Naive thymus-derived CD4-positive, alpha-beta T cell (primary cell): ENCODE data around the gene PAOX. TPM values are rescaled to one million over a fixed set of nuclear protein-coding genes. Genes with fewer than 3 reads are reported as not detected.

Experiments used
- ATAC-seq: fragments of 150-1000 bp; cut with Tn5 transposase; 2 replicates; pipeline ENCODE4 v1.10.0; 2021; ENCODE audit warnings: mild to moderate bottlenecking, moderate library complexity
- CTCF ChIA-PET: fragments of 350-600 bp; sonication (Branson Sonifier 250); formaldehyde crosslinking; loops from one replicate; lab custom pipeline; 2021; ENCODE audit warnings: antibody characterized with exemption; lab: Charles Lee
- POLR2A ChIA-PET: fragments of 350-600 bp; sonication (Branson Sonifier 250); formaldehyde crosslinking; loops from one replicate; lab custom pipeline; 2021; ENCODE audit warnings: antibody characterized with exemption, inconsistent platforms; lab: Charles Lee
- DNase-seq, 9 donors: peaks; one replicate each; pipeline versions ENCODE4 v3.0.0 to v3.0.0-alpha.2; 2020 to 2022; ENCODE audit warnings: mixed read lengths in 1 of 9
- H3K27ac ChIP-seq: one replicate; pipeline ENCODE4 v1.7.0; 2013; ENCODE audit warnings: mild to moderate bottlenecking, low read depth, low read length, moderate library complexity
- H3K27me3 ChIP-seq, 2 donors: one replicate each; pipeline ENCODE4 v1.7.0; 2013; ENCODE audit warnings: low read length in 2 of 2, mild to moderate bottlenecking in 2 of 2, moderate library complexity in 2 of 2; ENCODE audit not compliant: control insufficient read depth in 2 of 2, insufficient read depth in 2 of 2
- H3K36me3 ChIP-seq, 3 experiments: 1 replicate in 2 of 3; 2 replicates in 1 of 3; pipeline ENCODE4 v1.7.0; 2013; ENCODE audit warnings: low read length in 3 of 3, mild to moderate bottlenecking in 3 of 3, moderate library complexity in 1 of 3; ENCODE audit not compliant: insufficient read depth in 3 of 3, control insufficient read depth in 2 of 3
- H3K4me1 ChIP-seq, 2 donors: one replicate each; pipeline ENCODE4 v1.7.0; 2013; ENCODE audit warnings: low read length in 2 of 2, mild to moderate bottlenecking in 2 of 2, moderate library complexity in 1 of 2; ENCODE audit not compliant: control insufficient read depth in 2 of 2, insufficient read depth in 2 of 2
- H3K4me3 ChIP-seq: 2 replicates; pipeline ENCODE4 v1.7.0; 2013; ENCODE audit warnings: mild to moderate bottlenecking, low read length
- H3K9me3 ChIP-seq, 3 experiments: 1 replicate in 2 of 3; 2 replicates in 1 of 3; pipeline ENCODE4 v1.7.0; 2013; ENCODE audit warnings: low read length in 3 of 3; ENCODE audit not compliant: control insufficient read depth in 2 of 3
- H3K27ac Mint-ChIP-seq, 9 donors: one replicate each; pipeline ENCODE4 v1.8.0; 2020 to 2022; ENCODE audit warnings: mixed read lengths in 9 of 9, mild to moderate bottlenecking in 8 of 9, moderate library complexity in 5 of 9, inconsistent platforms in 2 of 9
- H3K27me3 Mint-ChIP-seq, 5 donors: one replicate each; pipeline ENCODE4 v1.8.0; 2021 to 2022; ENCODE audit warnings: mixed read lengths in 5 of 5, mild to moderate bottlenecking in 1 of 5
- H3K36me3 Mint-ChIP-seq, 5 donors: one replicate each; pipeline ENCODE4 v1.8.0; 2020 to 2022; ENCODE audit warnings: mixed read lengths in 5 of 5, mild to moderate bottlenecking in 3 of 5, inconsistent platforms in 1 of 5
- H3K4me1 Mint-ChIP-seq, 7 donors: one replicate each; pipeline ENCODE4 v1.8.0; 2020 to 2022; ENCODE audit warnings: mixed read lengths in 7 of 7, mild to moderate bottlenecking in 3 of 7, inconsistent platforms in 1 of 7
- H3K4me3 Mint-ChIP-seq, 10 donors: one replicate each; pipeline ENCODE4 v1.8.0; 2020 to 2022; ENCODE audit warnings: mild to moderate bottlenecking in 10 of 10, mixed read lengths in 10 of 10, moderate library complexity in 6 of 10, inconsistent platforms in 2 of 10
- H3K9me3 Mint-ChIP-seq, 11 donors: one replicate each; pipeline ENCODE4 v1.8.0; 2020 to 2022; ENCODE audit warnings: mixed read lengths in 11 of 11, mild to moderate bottlenecking in 4 of 11, inconsistent platforms in 1 of 11, moderate library complexity in 1 of 11
- intact Hi-C, 2 donors: fragments of 100-400 bp; cut with micrococcal nuclease; formaldehyde crosslinking; loops; one replicate each; pipeline ENCODE4 v1.15.1; 2023
- polyA plus RNA-seq, 2 donors: library from polyadenylated mRNA; unstranded; fragments of 300-500 nt; fragmentation: Illumina TruSeq; gene quantifications; one replicate each; pipeline ENCODE4 v1.2.3, GENCODE V29; 2021
- total RNA-seq, 6 experiments: library from RNA in 5 of 6; stranded (reverse) in 5 of 6; gene quantifications; 1 replicate in 5 of 6; 2 replicates in 1 of 6; pipeline ENCODE4 v1.2.3 and lab custom pipeline; 2021 to 2026

Gene PAOX
- total and polyA plus RNA-seq, 7 experiments from 2014 or later = 1.6 to 9.8 (median 7.7) TPM

DNA sequence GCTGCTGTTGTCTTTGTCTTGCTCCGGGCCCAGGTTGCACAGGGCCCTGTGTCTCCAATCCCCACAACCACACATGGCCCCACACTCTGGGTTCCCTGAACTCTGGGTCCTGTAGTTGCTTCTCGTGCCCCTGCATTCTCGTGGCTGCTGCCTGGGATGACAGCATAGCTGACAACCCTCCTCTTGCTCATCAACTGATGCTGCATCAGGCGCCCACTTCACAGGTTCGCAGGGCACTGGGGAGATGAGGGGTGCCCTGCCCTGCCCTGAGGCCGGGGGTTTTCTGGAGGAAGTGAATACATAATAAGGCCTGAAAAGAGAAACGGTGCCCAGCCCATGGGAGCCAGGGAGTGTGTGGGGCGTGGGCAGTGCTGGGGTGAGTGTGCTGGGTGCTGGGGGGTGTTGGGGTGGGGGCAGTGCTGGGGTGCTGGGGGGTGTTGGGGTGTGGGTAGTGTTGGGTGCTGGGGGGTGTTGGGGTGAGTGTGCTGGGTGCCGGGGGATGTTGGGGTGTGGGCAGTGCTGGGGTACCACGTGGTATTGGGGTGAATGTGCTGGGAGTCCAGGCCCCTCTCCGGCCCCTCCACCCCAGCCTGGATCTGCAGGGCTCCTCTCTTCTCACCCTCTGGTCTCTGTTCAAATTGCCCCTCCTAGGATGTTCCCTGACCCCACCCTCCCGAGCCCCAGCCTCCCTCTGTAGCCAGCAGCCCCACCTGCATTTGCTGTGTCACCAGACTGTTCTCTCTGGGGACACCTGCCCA is 12.9 kb downstream of the PAOX start:
- H3K4me1 ChIP-seq = peaks cover 41 to 43% of the 10 kb centered on the region in 2 donors
- DNase-seq (no peak), ATAC-seq (no peak)
- Mint-ChIP-seq H3K4me1 (peaks cover 16 to 53% (median 43%) of the 10 kb centered on the region in 7 donors), H3K27me3 (peaks cover 0 to 2% (median 0%) of the 10 kb centered on the region in 5 donors), H3K9me3 (no peaks in the 10 kb centered on the region), H3K4me3 (peak overlapping the region in 2 of 10 donors; percentile 30 to 93), H3K36me3 (peaks cover 0 to 6% (median 0%) of the 10 kb centered on the region in 5 donors), H3K27ac (peak overlapping the region in 7 of 9 donors; percentile 30 to 95 (median 72))
- ChIA-PET CTCF (no interaction called here), POLR2A (interaction anchor here (0.6 to 4.8 kb wide), 5 partner anchors 13 to 57 kb away, joined by 3 to 47 read pairs (median 4); partner anchors contain the start of genes ECHS1 and PAOX)
- peaks cover 0 to 15% (median 0%) of the 10 kb centered on the region in 3 experiments for H3K36me3 ChIP-seq
- intact Hi-C loops = loop anchor here (5.0 kb wide), 5 partner anchors 35 to 1060 kb away; partner anchors contain the start of genes FUOM (in 1 of the 2), INPP5A (in 1 of the 2) and LRRC27 (in 1 of the 2)
- H3K27me3 ChIP-seq = no peaks in the 10 kb centered on the region
- H3K9me3 ChIP-seq = no peaks in the 10 kb centered on the region
- H3K27ac ChIP-seq = no peak overlapping the region
- no peak overlapping the region for H3K4me3 ChIP-seq

DNA sequence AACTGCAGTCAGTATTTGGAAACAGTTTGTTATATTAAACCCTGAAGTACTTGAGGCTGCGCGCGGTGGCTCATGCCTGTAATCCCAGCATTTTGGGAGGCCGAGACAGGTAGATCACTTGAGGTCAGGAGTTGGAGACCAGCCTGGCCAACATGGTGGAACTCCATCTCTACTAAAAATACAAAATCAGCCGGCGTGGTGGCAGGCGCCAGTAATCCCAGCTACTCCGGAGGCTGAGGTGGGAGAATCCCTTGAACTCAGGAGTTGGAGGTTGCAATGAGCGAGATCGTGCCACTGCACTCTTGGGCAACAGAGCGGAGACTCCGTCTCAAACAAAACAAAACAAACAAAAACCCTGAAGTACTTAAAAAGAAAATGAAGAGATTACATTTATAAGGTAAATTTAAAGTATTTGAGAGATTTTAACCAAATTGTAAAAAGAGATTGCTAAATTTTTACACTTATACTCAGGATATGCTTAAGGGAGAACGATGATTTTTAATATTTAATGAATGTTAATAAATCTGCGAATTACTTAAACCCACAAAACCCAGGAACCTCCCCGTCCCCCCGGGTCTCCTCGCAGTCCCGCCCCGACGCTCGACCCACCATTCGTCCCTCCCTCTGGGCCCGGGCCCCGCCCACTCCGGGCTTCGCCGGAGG is 14.5 kb downstream of the PAOX start:
- CTCF ChIA-PET = no interaction called here
- Mint-ChIP-seq H3K27ac (peak overlapping the region; percentile 10 to 96 (median 60)), H3K9me3 (no peaks in the 10 kb centered on the region), H3K4me1 (peaks cover 25 to 54% (median 45%) of the 10 kb centered on the region in 7 donors), H3K4me3 (peak overlapping the region; percentile 83 to 98 (median 92)), H3K27me3 (peaks cover 0 to 2% (median 0%) of the 10 kb centered on the region in 5 donors), H3K36me3 (peaks cover 0 to 13% (median 4%) of the 10 kb centered on the region in 5 donors)
- POLR2A ChIA-PET = interaction anchor here (0.6 to 1.3 kb wide), 2 partner anchors 15 to 116 kb away, joined by 3 to 4 read pairs; partner anchors contain the start of gene PAOX
- Histone ChIP-seq H3K4me1 (peaks cover 36 to 37% of the 10 kb centered on the region in 2 donors), H3K4me3 (peak overlapping the region; percentile 72), H3K36me3 (peaks cover 0 to 26% (median 0%) of the 10 kb centered on the region in 3 experiments), H3K27ac (peak overlapping the region; percentile 81), H3K27me3 (no peaks in the 10 kb centered on the region), H3K9me3 (no peaks in the 10 kb centered on the region)
- ATAC-seq = no peak
- intact Hi-C loops = loop anchor here (1.0 to 5.0 kb wide), 14 partner anchors 14 to 1061 kb away; partner anchors contain the start of genes ECHS1 (in 2 of the 2), FUOM (in 2 of the 2), CALY (in 1 of the 2) and INPP5A (in 1 of the 2)
- peak in 1 of 9 donors; percentile 5 for DNase-seq

DNA sequence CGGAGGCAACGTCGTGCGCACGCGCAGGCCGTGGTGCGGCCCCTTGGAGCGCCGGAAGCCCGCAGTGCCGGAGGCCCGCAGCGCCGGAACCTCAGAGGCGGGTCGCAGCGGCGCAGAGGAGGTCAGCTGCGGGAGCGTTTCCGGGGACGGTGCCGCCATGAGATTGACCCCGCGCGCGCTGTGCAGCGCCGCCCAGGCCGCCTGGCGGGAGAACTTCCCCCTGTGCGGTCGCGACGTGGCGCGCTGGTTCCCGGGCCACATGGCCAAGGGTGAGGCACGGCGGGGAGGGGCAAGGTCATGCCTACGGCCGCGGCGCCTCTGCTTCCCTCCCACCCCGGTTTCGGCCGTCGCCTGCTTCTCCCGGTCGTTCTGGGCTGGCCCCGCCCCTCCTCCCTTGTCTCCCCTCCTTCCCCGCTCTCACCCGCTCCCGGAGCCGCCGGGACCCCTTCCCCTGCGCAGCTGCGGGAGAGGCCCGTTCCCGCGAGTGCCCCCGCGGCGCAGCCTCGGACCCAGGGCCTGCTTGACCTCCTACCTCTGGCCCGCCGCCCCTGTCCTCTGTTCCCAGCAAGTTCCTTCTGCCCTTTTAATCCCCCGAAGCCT is 15.1 kb downstream of the PAOX start, which contains the start of gene MTG1:
TSS of gene MTG1 (plus strand) at position 94 of the 600 bp plus-strand sequence. CDS start at position 158, 64 bp downstream.
- H3K4me1 ChIP-seq = peaks cover 32 to 33% of the 10 kb centered on the region in 2 donors
- no peaks in the 10 kb centered on the region for H3K9me3 ChIP-seq

DNA sequence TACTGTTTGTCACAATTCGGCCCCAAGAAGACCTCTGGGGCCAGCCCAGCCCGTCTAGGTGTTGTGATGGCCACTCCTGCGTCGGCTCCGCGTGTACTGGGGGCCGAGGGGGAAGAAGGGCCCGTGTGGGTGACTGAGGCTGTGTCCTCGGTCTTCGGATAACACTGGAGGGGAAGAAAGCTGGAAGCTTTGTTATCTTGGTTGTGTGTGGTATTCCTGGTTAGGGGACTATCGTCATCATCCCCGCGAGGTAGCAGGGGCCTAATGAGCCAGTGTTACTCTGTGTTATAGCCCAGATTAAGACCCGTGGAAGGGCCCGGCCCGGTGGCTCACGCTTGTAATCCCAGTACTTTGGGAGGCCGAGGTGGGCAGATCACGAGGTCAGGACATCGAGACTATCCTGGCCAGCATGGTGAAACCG is 15.7 kb downstream of the PAOX start:
- DNase-seq = no peak
- H3K4me3 Mint-ChIP-seq = peak overlapping the region; percentile 89 to 98 (median 92)
- intact Hi-C loops = loop anchor here (1.0 to 5.0 kb wide), 14 partner anchors 16 to 1063 kb away; partner anchors contain the start of genes ECHS1 (in 2 of the 2), FUOM (in 2 of the 2), CALY (in 1 of the 2) and INPP5A (in 1 of the 2)
- Histone ChIP-seq H3K4me3 (peak overlapping the region; percentile 72), H3K36me3 (peaks cover 0 to 38% (median 0%) of the 10 kb centered on the region in 3 experiments), H3K27ac (peak overlapping the region; percentile 81), H3K27me3 (no peaks in the 10 kb centered on the region), H3K9me3 (no peaks in the 10 kb centered on the region), H3K4me1 (peaks cover 26 to 28% of the 10 kb centered on the region in 2 donors)
- peaks cover 0 to 14% (median 4%) of the 10 kb centered on the region in 5 donors for H3K36me3 Mint-ChIP-seq
- peak overlapping the region; percentile 71 to 96 (median 89) for H3K27ac Mint-ChIP-seq
- peaks cover 16 to 46% (median 34%) of the 10 kb centered on the region in 7 donors for H3K4me1 Mint-ChIP-seq
- H3K27me3 Mint-ChIP-seq = peaks cover 0 to 2% (median 0%) of the 10 kb centered on the region in 5 donors
- POLR2A ChIA-PET = interaction anchor here (0.5 to 1.4 kb wide), 2 partner anchors 9 to 17 kb away, joined by 3 read pairs; no protein-coding TSS in a partner anchor
- ATAC-seq = no peak
- CTCF ChIA-PET = no interaction called here
- H3K9me3 Mint-ChIP-seq = no peaks in the 10 kb centered on the region

More for the DNA sequence above, 15.1 kb downstream of the PAOX start, which contains the start of gene MTG1:
- ATAC-seq (peak; percentile 94), DNase-seq (peak; percentile 84 to 99 (median 91))
- Mint-ChIP-seq H3K36me3 (peaks cover 0 to 14% (median 4%) of the 10 kb centered on the region in 5 donors), H3K27ac (peak within 1 kb of the TSS; percentile 71 to 96 (median 89)), H3K27me3 (peaks cover 0 to 2% (median 0%) of the 10 kb centered on the region in 5 donors), H3K4me3 (peak within 1 kb of the TSS; percentile 89 to 98 (median 92)), H3K9me3 (no peaks in the 10 kb centered on the region), H3K4me1 (peaks cover 19 to 49% (median 39%) of the 10 kb centered on the region in 7 donors)
- intact Hi-C loops = loop anchor here (1.0 to 5.0 kb wide), 14 partner anchors 15 to 1062 kb away; partner anchors contain the start of genes ECHS1 (in 2 of the 2), FUOM (in 2 of the 2), CALY (in 1 of the 2) and INPP5A (in 1 of the 2)
- peak within 1 kb of the TSS; percentile 72 for H3K4me3 ChIP-seq
- CTCF ChIA-PET = no interaction called here
- peak within 1 kb of the TSS; percentile 81 for H3K27ac ChIP-seq
- no peaks in the 10 kb centered on the region for H3K27me3 ChIP-seq
- H3K36me3 ChIP-seq = peaks cover 0 to 32% (median 0%) of the 10 kb centered on the region in 3 experiments
- POLR2A ChIA-PET = interaction anchor here (0.5 to 1.4 kb wide), 3 partner anchors 10 to 115 kb away, joined by 3 read pairs; no protein-coding TSS in a partner anchor

DNA sequence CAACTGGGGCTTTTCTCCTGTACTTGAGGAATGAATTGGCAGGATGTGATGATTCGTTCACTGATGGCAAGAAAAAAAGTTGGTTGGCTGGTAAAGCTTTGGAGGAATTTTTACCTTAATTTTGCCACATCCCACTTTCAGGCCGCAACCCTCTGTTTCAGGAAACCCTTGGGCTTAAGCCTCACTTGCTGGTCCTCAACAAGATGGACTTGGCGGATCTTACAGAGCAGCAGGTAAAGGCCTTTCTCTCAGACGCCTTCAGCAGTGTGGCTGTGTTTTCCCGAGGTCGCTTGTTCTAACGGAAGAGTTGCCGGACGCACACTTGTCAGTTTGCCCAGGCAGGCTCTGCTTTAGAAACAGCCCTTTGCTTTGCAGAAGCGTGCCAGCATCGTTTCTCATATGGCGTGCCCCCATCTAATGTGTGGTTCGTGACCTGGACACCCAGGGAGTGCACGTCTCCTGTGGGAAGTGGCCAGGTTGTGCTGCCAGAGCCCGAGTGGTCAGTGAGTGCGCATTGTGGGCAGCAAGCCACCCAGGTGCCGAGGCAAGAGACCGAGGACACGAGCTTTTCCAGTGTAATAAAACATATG is 17.1 kb downstream of the PAOX start:
- CTCF ChIA-PET = no interaction called here

More for the DNA sequence above, 17.1 kb downstream of the PAOX start:
- intact Hi-C loops = no loop called here
- Mint-ChIP-seq H3K27ac (peak overlapping the region in 3 of 9 donors; percentile 71 to 80 (median 79)), H3K9me3 (no peaks in the 10 kb centered on the region), H3K4me1 (peaks cover 16 to 46% (median 29%) of the 10 kb centered on the region in 7 donors), H3K36me3 (peaks cover 0 to 24% (median 4%) of the 10 kb centered on the region in 5 donors), H3K27me3 (peaks cover 0 to 2% (median 0%) of the 10 kb centered on the region in 5 donors), H3K4me3 (peak overlapping the region in 8 of 10 donors; percentile 66 to 98 (median 92))
- POLR2A ChIA-PET = interaction anchor here (0.6 kb wide), 1 partner anchor 130 kb away, joined by 5 read pairs; no protein-coding TSS in a partner anchor
- ATAC-seq (no peak), DNase-seq (no peak)
- no peaks in the 10 kb centered on the region for H3K9me3 ChIP-seq
- no peak overlapping the region for H3K27ac ChIP-seq
- no peak overlapping the region for H3K4me3 ChIP-seq
- H3K27me3 ChIP-seq = no peaks in the 10 kb centered on the region
- peaks cover 0 to 52% (median 0%) of the 10 kb centered on the region in 3 experiments for H3K36me3 ChIP-seq
- peaks cover 16 to 18% of the 10 kb centered on the region in 2 donors for H3K4me1 ChIP-seq
